Natural killer cell (primary cell): Measurements from ENCODE around the gene C4orf50. TPM values are rescaled to one million over a fixed set of nuclear protein-coding genes. Genes with fewer than 3 reads are reported as not detected.

Source experiments
- ATAC-seq, 3 donors: fragments of 150-1000 bp in 2 of 3; fragments of 200-7000 bp in 1 of 3; cut with Tn5 transposase; 1 replicate in 1 of 3; 2 replicates in 2 of 3; pipeline ENCODE4 v1.10.0; 2021; ENCODE audit warnings: mild to moderate bottlenecking in 2 of 3, moderate library complexity in 2 of 3
- DNase-seq, 2 donors: peaks; one replicate each; pipeline versions ENCODE4 v3.0.0 to v3.0.0-alpha.2; 2013 to 2021; ENCODE audit warnings: mixed read lengths in 1 of 2
- H3K27ac ChIP-seq: one replicate; pipeline ENCODE4 v1.5.1; 2013; ENCODE audit warnings: mild to moderate bottlenecking, low read length
- H3K27me3 ChIP-seq: one replicate; pipeline ENCODE4 v1.6.1; 2013; ENCODE audit warnings: low read length; ENCODE audit not compliant: control insufficient read depth, insufficient read depth
- H3K36me3 ChIP-seq: one replicate; pipeline ENCODE4 v1.6.1; 2013; ENCODE audit warnings: low read length; ENCODE audit not compliant: control insufficient read depth, insufficient read depth
- H3K4me1 ChIP-seq: one replicate; pipeline ENCODE4 v1.6.1; 2013; ENCODE audit warnings: low read length; ENCODE audit not compliant: control insufficient read depth, insufficient read depth
- H3K4me3 ChIP-seq: one replicate; pipeline ENCODE4 v1.5.1; 2013; ENCODE audit warnings: low read length
- H3K9me3 ChIP-seq: one replicate; pipeline ENCODE4 v1.6.1; 2013; ENCODE audit warnings: low read length; ENCODE audit not compliant: control insufficient read depth, insufficient read depth
- H3K27ac Mint-ChIP-seq, 2 donors: one replicate each; pipeline ENCODE4 v1.8.0; 2022; ENCODE audit warnings: mild to moderate bottlenecking in 2 of 2, mixed read lengths in 2 of 2, moderate library complexity in 1 of 2
- H3K27me3 Mint-ChIP-seq, 2 donors: one replicate each; pipeline ENCODE4 v1.8.0; 2022; ENCODE audit warnings: low read depth in 2 of 2, mixed read lengths in 2 of 2
- H3K36me3 Mint-ChIP-seq: one replicate; pipeline ENCODE4 v1.8.0; 2022; ENCODE audit warnings: mixed read lengths
- H3K4me1 Mint-ChIP-seq, 2 donors: one replicate each; pipeline ENCODE4 v1.8.0; 2022; ENCODE audit warnings: mixed read lengths in 2 of 2
- H3K4me3 Mint-ChIP-seq: one replicate; pipeline ENCODE4 v1.8.0; 2022; ENCODE audit warnings: mild to moderate bottlenecking, moderate library complexity, mixed read lengths
- H3K9me3 Mint-ChIP-seq, 2 donors: one replicate each; pipeline ENCODE4 v1.8.0; 2022; ENCODE audit warnings: mixed read lengths in 2 of 2
- WGBS: methylation state at CpG from one replicate; pipeline ENCODE4 v1.1.7; 2013; ENCODE audit warnings: missing lambda C conversion rate; ENCODE audit not compliant: insufficient coverage; 5-methylcytosine and 5-hydroxymethylcytosine counted together
- intact Hi-C: fragments of 100-400 bp; cut with micrococcal nuclease; formaldehyde crosslinking; loops from one replicate; pipeline ENCODE4 v1.14.2; 2022
- total RNA-seq, 4 donors: library from RNA; stranded (reverse); fragments of 120-200 nt in 1 of 4; gene quantifications; one replicate each; pipeline versions ENCODE4 v1.2.3 to v1.2.4, GENCODE V29; 2013 to 2022
- TF ChIP-seq, protein P1 (sequence below): fragments of 200-600 bp; IDR thresholded peaks from one replicate; pipeline ENCODE4 v1.8.0; 2022; ENCODE audit warnings: antibody characterized with exemption

Gene C4orf50
- total RNA-seq, 3 donors from 2014 or later (not counting 1 experiment from before 2014, with no cell fraction given), result 0.63 to 2.7 (median 1.8) TPM

DNA sequence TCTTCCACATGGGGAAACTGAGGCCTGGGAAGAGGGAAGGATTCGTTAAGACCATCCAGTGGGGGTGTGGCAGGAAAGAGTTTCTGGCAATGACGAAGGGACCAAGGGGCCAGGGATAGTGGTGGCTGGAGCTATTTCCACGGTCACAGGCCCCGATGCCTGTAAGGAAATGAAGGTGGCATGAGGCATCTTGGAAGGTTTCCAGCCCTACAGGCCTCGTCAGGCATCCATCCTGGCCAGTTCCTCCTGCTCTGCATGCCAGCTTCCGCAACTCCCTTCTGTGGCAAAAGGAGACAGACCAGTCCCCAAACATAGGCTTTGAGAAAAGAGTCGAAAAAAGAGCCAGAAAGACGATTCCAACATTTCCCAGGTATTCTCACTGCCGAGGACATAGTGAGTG, 9.2 kb upstream of the C4orf50 start:
- no peak overlapping the region for H3K4me3 Mint-ChIP-seq
- DNase-seq (no peak), ATAC-seq (no peak)
- no peaks in the 10 kb centered on the region for H3K36me3 Mint-ChIP-seq
- Histone ChIP-seq H3K27me3 (no peaks in the 10 kb centered on the region), H3K27ac (no peak overlapping the region), H3K4me3 (no peak overlapping the region), H3K4me1 (no peaks in the 10 kb centered on the region), H3K36me3 (no peaks in the 10 kb centered on the region), H3K9me3 (no peaks in the 10 kb centered on the region)
- TF ChIP-seq, protein P1, sequence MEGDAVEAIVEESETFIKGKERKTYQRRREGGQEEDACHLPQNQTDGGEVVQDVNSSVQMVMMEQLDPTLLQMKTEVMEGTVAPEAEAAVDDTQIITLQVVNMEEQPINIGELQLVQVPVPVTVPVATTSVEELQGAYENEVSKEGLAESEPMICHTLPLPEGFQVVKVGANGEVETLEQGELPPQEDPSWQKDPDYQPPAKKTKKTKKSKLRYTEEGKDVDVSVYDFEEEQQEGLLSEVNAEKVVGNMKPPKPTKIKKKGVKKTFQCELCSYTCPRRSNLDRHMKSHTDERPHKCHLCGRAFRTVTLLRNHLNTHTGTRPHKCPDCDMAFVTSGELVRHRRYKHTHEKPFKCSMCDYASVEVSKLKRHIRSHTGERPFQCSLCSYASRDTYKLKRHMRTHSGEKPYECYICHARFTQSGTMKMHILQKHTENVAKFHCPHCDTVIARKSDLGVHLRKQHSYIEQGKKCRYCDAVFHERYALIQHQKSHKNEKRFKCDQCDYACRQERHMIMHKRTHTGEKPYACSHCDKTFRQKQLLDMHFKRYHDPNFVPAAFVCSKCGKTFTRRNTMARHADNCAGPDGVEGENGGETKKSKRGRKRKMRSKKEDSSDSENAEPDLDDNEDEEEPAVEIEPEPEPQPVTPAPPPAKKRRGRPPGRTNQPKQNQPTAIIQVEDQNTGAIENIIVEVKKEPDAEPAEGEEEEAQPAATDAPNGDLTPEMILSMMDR, result no peak
- H3K27ac Mint-ChIP-seq, result no peak overlapping the region
- 88% methylated on average over 9 of the region's 9 CpGs for WGBS
- no peaks in the 10 kb centered on the region for H3K4me1 Mint-ChIP-seq
- H3K9me3 Mint-ChIP-seq, result no peaks in the 10 kb centered on the region
- intact Hi-C loops, result no loop called here
- H3K27me3 Mint-ChIP-seq, result peaks cover 0 to 6% of the 10 kb centered on the region in 2 donors

DNA sequence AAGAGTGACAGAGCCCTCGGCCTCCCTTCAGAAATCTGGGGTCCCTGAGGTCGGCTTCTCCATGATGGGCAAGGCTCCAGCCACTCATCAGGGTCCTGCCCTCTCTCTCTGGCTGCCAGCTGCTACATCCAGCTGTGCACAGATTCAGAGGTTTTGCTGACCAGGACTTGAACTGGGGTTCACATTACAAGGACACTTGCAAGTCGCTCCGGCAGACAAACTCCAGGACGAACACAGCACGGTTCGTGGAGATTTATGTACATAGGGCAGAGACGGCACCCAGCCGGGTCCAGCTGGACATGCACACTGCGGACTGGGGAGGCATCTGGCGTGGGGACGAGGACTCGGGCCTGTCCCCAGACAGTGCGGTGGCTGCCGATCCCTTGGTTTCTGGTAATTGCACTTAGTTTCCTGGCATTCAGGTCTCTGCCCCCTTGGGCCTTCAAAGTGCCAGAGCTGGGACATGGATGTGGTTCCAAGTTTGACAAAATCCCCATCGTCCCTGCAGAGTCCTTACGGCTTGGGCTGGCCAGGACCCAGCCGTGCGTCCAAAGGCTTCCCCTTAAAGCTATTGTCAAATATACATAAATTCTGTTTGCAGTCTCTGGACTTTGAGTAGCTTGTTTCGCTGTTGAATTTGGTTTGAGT, 6.2 kb upstream of the C4orf50 start:
- Histone ChIP-seq H3K4me3 (no peak overlapping the region), H3K27me3 (no peaks in the 10 kb centered on the region), H3K9me3 (no peaks in the 10 kb centered on the region), H3K4me1 (no peaks in the 10 kb centered on the region), H3K36me3 (no peaks in the 10 kb centered on the region), H3K27ac (no peak overlapping the region)
- Mint-ChIP-seq H3K9me3 (no peaks in the 10 kb centered on the region), H3K36me3 (no peaks in the 10 kb centered on the region), H3K4me3 (no peak overlapping the region), H3K27ac (no peak overlapping the region), H3K27me3 (peaks cover 0 to 2% of the 10 kb centered on the region in 2 donors), H3K4me1 (no peaks in the 10 kb centered on the region)
- intact Hi-C loops, result no loop called here
- 88% methylated on average over 19 of the region's 20 CpGs for WGBS
- ATAC-seq (no peak), DNase-seq (no peak)
- TF ChIP-seq, protein P1, result no peak

DNA sequence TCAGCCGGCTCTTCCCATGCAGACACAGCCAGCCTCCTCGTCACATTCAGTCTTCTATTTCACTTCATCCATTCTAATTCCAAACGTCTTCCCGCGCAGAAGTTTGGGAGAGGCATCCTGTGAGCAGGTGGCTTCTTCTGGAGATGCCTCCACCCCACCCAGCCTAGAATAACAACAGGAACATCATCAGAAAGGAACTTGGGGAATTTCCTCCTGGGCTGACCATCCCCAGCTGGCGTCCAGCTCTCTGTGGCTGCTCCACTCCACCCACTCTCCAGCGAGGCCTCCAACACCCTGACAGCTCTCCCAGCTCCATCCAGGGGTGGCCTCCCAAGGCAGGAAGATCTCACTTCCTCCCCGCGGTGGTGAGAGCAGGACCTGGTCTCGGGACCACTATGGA, 5.5 kb upstream of the C4orf50 start:
- H3K4me1 ChIP-seq, result no peaks in the 10 kb centered on the region
- no peak overlapping the region for H3K27ac ChIP-seq
- no peak overlapping the region for H3K27ac Mint-ChIP-seq
- H3K36me3 Mint-ChIP-seq, result no peaks in the 10 kb centered on the region
- intact Hi-C loops, result no loop called here
- H3K27me3 ChIP-seq, result no peaks in the 10 kb centered on the region
- TF ChIP-seq, protein P1, result no peak
- no peaks in the 10 kb centered on the region for H3K9me3 ChIP-seq
- H3K4me1 Mint-ChIP-seq, result no peaks in the 10 kb centered on the region
- H3K27me3 Mint-ChIP-seq, result peaks cover 0 to 7% of the 10 kb centered on the region in 2 donors
- ATAC-seq (no peak), DNase-seq (no peak)
- H3K4me3 Mint-ChIP-seq, result no peak overlapping the region
- no peak overlapping the region for H3K4me3 ChIP-seq
- no peaks in the 10 kb centered on the region for H3K9me3 Mint-ChIP-seq
- H3K36me3 ChIP-seq, result no peaks in the 10 kb centered on the region
- WGBS, result 74% methylated on average over 10 of the region's 10 CpGs
